ENCODE data around the gene CELA2A. TPM values are rescaled to one million over a fixed set of nuclear protein-coding genes. Genes with fewer than 3 reads are reported as not detected.
A peak's percentile ranks its signal among the peaks of the same experiment; 100 is the strongest.
"Not testable (repeated sequence)": the region's sequence is repeated elsewhere in the genome, so short reads cannot be mapped to it uniquely, and the experiment has no call there.

CELA2A gene
- total RNA-seq, 2 donors from 2014 or later = not detected

DNA sequence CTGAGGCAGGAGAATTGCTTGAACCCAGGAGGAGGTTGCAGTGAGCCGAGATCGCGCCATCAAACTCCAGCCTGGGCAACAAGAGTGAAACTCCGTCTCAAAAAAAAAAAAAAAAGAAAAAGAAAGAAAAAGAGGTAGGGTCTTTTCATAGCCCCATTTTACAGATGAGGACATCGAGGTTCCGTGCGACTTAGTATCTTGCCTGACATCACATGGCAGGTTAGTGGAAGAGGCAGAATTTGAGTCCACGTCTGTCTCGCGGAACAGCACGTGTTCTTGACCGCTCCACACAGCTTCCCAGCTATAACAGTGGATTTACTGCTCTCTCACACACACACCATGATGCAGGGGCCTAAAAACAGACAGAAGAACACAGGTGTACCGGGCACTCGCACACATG lies 17.2 kb upstream of the CELA2A start:
- intact Hi-C loops (cut with DNase I, micrococcal nuclease) = no loop called here
- DNase-seq (no peak), ATAC-seq (no peak)

GRCh38 chr1:15440357-15440756 lies 16.2 kb upstream of the CELA2A start:
- DNase-seq = no peak
- intact Hi-C loops (cut with DNase I, micrococcal nuclease) = no loop called here
- ATAC-seq = no peak

DNA sequence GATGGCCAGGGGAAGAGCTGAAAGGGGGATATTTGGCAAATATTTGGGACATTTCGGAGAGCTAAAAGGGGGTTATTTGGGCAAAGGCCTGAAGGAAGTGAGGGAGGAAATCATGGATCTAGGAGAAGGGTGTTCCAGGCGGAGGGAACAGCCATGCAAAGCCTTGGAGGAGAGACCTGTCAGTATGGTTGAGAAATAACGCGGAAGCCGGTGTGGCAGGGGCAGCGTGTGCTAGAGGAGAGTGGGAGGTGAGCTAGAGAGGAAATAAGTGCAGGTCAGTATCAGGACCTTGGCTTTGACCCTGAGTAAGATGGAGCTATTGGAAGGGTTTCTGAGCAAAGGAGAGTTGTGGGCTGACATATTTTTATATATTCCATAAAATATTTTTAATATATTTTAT lies 15.3 kb upstream of the CELA2A start:
- intact Hi-C loops (cut with DNase I, micrococcal nuclease) = no loop called here
- no peak for ATAC-seq

GRCh38 chr1:15442119-15442518 lies 14.4 kb upstream of the CELA2A start:
- ATAC-seq (no peak), DNase-seq (no peak)
- intact Hi-C loops (cut with DNase I, micrococcal nuclease) = no loop called here

More for the DNA sequence above, 15.3 kb upstream of the CELA2A start:
- DNase-seq = no peak

DNA sequence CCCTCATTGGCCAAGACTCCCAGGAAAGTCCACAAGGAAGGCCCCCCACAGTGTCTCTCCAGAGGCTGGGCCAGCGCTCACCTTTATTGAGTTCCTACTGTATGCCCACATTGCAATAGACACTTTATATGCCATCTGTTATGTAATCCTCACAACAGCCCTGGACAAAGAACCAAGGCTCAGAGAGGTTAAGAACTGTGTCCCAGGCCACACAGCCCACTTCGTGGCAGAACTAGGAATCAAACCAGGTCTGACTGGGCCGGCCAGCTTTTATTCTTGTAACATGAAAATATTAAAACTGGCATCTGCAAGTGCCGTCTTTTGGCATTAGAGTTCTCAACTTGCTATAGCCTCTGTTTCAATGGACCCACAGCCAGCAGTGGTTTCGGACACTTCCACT lies 13.8 kb upstream of the CELA2A start:
- intact Hi-C loops (cut with DNase I, micrococcal nuclease) = no loop called here
- DNase-seq (no peak), ATAC-seq (no peak)

- no peak for ATAC-seq
- DNase-seq = no peak
- intact Hi-C loops (cut with DNase I, micrococcal nuclease) = no loop called here
Measured at GRCh38 chr1:15443281-15443680, 13.3 kb upstream of the CELA2A start.

- intact Hi-C loops (cut with DNase I, micrococcal nuclease) = no loop called here
- DNase-seq = no peak
- ATAC-seq = no peak
Measured at GRCh38 chr1:15444468-15445389, 11.8 kb upstream of the CELA2A start.

- DNase-seq (no peak), ATAC-seq (no peak)
- intact Hi-C loops (cut with DNase I, micrococcal nuclease) = no loop called here
Measured at GRCh38 chr1:15445390-15446122, 11.0 kb upstream of the CELA2A start.

GRCh38 chr1:15446212-15446611 lies 10.3 kb upstream of the CELA2A start:
- DNase-seq (no peak), ATAC-seq (peak; percentile 17)
- intact Hi-C loops (cut with DNase I, micrococcal nuclease) = no loop called here

DNA sequence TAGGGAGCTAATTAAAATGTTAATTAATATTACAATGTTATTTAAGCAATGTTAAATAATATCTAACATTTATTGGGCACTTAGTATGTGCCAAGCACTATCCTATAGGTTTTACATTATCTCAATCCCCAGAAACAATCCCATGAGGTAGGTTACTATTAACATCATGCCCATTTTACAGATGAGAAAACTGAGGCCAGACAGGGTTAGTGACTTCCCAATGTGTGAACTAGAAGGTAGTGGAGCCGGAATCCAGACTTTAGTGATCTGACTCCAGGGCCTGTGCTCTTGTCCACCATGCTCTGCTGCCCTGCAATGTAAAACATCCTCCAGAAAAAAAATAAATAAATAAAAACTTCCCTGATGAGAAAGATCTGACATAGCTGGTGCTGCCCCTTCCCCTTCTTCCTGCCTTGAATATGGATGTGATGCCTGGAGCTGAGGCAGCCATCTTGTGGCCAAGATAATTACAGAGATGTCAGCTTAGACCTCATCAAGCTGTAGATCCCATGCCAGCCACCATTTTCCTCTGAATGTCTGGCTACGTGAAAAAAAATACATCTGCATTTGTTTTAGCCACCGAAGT lies 7.6 kb upstream of the CELA2A start:
- ATAC-seq (no peak), DNase-seq (no peak)
- intact Hi-C loops (cut with DNase I, micrococcal nuclease) = no loop called here

- intact Hi-C loops (cut with DNase I, micrococcal nuclease) = no loop called here
- ATAC-seq = no peak
- no peak for DNase-seq
Measured at GRCh38 chr1:15449567-15449966, 7.0 kb upstream of the CELA2A start.

DNA sequence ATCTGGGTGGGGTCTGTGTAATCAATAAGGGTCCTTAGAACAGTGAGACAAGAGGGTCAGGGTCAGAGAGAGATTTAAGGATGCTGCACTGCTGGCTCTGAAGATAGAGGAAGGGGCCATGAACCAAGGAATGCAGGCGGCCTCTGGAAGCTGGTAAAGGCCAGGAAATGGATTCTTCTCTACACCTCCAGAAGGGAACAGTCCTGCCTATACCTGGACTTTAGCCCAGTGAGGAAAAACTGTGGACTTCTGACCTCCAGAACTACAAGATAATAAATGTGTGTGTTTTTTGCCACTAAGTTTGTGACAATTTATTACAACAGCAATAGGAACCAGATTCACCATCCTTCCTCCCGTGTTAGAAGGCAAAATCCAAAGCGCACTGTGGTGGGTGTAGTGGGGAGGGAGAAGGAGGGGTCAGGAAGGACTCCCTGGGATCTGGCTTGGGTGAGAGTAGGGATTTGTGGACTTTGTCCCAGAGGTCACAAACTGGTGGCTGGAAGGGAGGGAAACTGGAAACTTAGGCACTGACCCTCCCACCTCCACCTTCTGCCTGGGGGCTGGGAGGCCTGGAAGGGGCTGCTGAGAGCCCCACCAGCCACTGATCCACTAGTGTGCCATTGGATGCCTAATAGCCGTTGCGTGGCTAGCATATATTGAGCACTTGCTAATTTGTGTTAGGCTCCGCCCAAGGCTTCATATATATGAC lies 5.4 kb upstream of the CELA2A start:
- DNase-seq (no peak), ATAC-seq (peak; percentile 70)
- intact Hi-C loops (cut with DNase I, micrococcal nuclease) = no loop called here

DNA sequence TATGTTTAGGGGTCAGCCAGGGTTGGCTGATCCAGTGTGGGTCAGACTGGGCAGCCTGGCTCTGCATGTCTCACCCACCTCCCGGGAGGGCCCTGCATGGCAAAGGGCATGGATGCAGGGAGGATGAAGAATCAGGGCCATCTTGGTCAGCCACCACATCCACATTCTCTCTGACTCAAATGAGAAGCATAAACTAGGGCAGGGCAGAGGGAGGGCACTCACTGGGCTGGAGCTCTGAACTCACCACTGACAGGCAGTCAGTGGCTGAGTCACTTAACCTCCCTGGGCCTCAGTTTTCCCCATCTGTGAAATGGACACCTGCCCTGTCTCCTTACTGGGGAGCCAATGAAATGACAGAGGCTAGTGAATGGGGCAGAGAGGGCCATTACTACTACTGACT lies 4.3 kb upstream of the CELA2A start:
- no peak for ATAC-seq
- no peak for DNase-seq
- intact Hi-C loops (cut with DNase I, micrococcal nuclease) = no loop called here

- ATAC-seq = no peak
- DNase-seq = no peak
- intact Hi-C loops (cut with DNase I, micrococcal nuclease) = no loop called here
Measured at GRCh38 chr1:15452866-15453571, 3.5 kb upstream of the CELA2A start.

- intact Hi-C loops (cut with DNase I, micrococcal nuclease) = no loop called here
- no peak for ATAC-seq
- DNase-seq = no peak
Measured at GRCh38 chr1:15453734-15454133, 2.8 kb upstream of the CELA2A start.

DNA sequence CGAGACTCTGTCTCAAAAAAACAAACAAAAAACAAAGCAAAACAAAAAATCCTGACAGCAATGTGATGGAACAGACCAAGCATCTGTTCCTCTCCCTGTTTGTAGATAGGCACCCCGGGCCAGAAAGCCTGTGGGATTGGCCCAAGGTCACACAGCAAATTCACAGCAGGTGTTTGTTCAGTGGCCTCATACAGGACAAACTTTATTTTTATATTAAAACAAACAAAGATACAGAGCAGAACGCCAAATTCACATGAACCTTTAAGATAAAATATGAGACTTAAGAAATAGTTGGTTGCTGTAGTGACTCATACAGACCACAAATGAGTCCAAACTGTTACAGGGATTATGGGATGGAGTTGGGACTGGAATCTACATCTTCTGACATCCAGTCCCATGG lies 2.3 kb upstream of the CELA2A start:
- no peak for DNase-seq
- ATAC-seq = no peak
- intact Hi-C loops (cut with DNase I, micrococcal nuclease) = no loop called here

GRCh38 chr1:15455522-15455921 lies 1.0 kb upstream of the CELA2A start:
- ATAC-seq (no peak), DNase-seq (no peak)
- intact Hi-C loops (cut with DNase I, micrococcal nuclease) = no loop called here

GRCh38 chr1:15457585-15457984 lies 1.1 kb downstream of the CELA2A start:
- intact Hi-C loops (cut with DNase I, micrococcal nuclease) = no loop called here
- peak; percentile 72 for ATAC-seq
- DNase-seq = no peak

- peak; percentile 29 for ATAC-seq
- intact Hi-C loops (cut with DNase I, micrococcal nuclease); DNase-seq: not testable (repeated sequence)
Measured at GRCh38 chr1:15458388-15458787, 1.9 kb downstream of the CELA2A start.
